ENCODE results near the gene BIRC3. TPM values are rescaled to one million over a fixed set of nuclear protein-coding genes. Genes with fewer than 3 reads are reported as not detected.

Gene BIRC3
- total RNA-seq, 2 experiments from 2014 or later, result 12.9 to 14.5 TPM

DNA sequence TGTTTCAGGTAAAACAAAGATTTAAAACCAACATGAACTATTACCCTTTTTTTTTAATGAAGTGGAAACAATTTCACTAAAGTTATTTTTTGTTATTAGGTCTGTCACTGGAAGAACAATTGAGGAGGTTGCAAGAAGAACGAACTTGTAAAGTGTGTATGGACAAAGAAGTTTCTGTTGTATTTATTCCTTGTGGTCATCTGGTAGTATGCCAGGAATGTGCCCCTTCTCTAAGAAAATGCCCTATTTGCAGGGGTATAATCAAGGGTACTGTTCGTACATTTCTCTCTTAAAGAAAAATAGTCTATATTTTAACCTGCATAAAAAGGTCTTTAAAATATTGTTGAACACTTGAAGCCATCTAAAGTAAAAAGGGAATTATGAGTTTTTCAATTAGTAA is 60.6 kb downstream of the BIRC3 start:
- no peaks in the 10 kb centered on the region for H3K27me3 Mint-ChIP-seq (ENCODE audit: low read depth)
- no peak overlapping the region for H3K4me3 Mint-ChIP-seq
- ATAC-seq, result no peak
- CTCF ChIA-PET, result interaction anchor here (0.9 kb wide), 1 partner anchor 36 kb away, joined by 3 read pairs; no protein-coding TSS in a partner anchor
- H3K27ac Mint-ChIP-seq, result no peak overlapping the region
- POLR2A ChIA-PET, result no interaction called here
- H3K36me3 Mint-ChIP-seq (ENCODE audit: low read depth), result peaks cover 46% of the 10 kb centered on the region
- no peaks in the 10 kb centered on the region for H3K9me3 Mint-ChIP-seq (ENCODE audit: insufficient read depth)
- H3K4me1 Mint-ChIP-seq (ENCODE audit: low read depth), result peaks cover 12% of the 10 kb centered on the region
- DNase-seq, result no peak

DNA sequence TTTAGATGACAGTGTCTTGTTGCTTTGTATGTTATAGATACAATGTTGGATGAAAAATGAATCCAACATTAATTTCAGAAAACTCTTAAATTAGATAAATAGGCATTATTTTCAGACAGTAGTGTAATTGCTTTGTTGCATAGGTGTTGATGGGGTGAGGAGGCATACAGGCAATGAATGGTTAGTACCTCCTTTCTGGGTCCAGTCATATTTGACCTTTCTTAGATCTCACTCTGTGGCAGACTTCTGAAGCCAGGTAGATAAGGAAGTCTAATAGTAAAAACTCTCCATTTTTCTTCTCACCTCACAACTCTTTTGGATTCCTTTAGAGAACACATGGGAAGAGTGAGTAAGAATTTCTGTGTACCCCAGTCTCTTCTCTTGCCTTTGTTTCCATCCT is 61.5 kb downstream of the BIRC3 start:
- CTCF ChIA-PET, result interaction anchor here (0.9 to 1.8 kb wide), 2 partner anchors 12 to 37 kb away, joined by 3 to 8 read pairs; no protein-coding TSS in a partner anchor
- POLR2A ChIA-PET, result no interaction called here
- no peak overlapping the region for H3K27ac Mint-ChIP-seq
- DNase-seq (no peak), ATAC-seq (no peak)
- H3K9me3 Mint-ChIP-seq (ENCODE audit: insufficient read depth), result no peaks in the 10 kb centered on the region
- H3K36me3 Mint-ChIP-seq (ENCODE audit: low read depth), result peaks cover 44% of the 10 kb centered on the region
- H3K4me1 Mint-ChIP-seq (ENCODE audit: low read depth), result peaks cover 10% of the 10 kb centered on the region
- H3K4me3 Mint-ChIP-seq, result no peak overlapping the region
- H3K27me3 Mint-ChIP-seq (ENCODE audit: low read depth), result no peaks in the 10 kb centered on the region

DNA sequence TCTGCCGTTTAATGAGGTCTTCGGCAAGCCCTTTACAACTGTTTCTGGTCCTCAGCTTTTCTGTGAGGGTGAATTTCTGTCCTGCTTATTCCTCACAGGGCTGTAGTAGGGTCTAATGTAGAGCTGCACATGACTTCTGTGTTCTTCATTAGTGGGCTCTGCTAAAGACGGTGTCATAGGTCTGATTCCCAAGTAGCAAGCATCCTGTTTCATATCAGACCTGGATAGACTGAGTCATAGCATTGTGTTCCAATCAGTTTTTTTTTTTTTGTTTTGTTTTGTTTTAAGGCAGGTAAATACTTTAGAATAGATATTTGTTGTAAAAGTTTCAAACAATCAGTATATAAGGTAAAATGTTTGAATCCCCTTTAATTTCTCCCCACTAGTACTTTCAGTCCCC is 65.1 kb downstream of the BIRC3 start:
- H3K27ac Mint-ChIP-seq, result no peak overlapping the region
- H3K9me3 Mint-ChIP-seq (ENCODE audit: insufficient read depth), result no peaks in the 10 kb centered on the region
- H3K36me3 Mint-ChIP-seq (ENCODE audit: low read depth), result peaks cover 51% of the 10 kb centered on the region
- H3K4me3 Mint-ChIP-seq, result no peak overlapping the region
- H3K27me3 Mint-ChIP-seq (ENCODE audit: low read depth), result no peaks in the 10 kb centered on the region
- H3K4me1 Mint-ChIP-seq (ENCODE audit: low read depth), result peaks cover 10% of the 10 kb centered on the region
- CTCF ChIA-PET, result interaction anchor here (1.3 to 3.0 kb wide), 4 partner anchors 8 to 40 kb away, joined by 3 to 18 read pairs (median 4); no protein-coding TSS in a partner anchor
- POLR2A ChIA-PET, result no interaction called here
- ATAC-seq (no peak), DNase-seq (no peak)

DNA sequence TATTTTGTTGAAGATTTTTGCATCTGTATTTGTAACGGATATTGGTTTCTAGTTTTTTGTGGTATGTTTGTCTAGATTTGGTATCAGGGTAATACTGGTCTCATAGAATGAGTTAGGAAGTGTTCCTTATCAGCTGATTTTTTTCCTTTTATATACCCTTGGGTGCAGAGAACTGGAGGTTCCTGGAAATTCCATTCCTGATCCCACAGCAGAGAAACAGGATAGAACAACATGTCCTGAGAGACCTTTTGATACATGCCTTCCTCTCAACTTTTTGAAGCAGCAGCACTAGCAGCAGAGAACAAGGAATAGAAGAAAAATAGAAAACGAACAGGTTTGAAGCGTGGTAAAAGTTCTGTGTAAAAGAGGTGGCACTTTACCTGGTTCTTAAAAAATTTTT is 66.6 kb downstream of the BIRC3 start:
- H3K36me3 Mint-ChIP-seq (ENCODE audit: low read depth), result peaks cover 46% of the 10 kb centered on the region
- ChIA-PET POLR2A (interaction anchor here (1.2 kb wide), 1 partner anchor 10 kb away, joined by 3 read pairs; no protein-coding TSS in a partner anchor), CTCF (interaction anchor here (1.9 kb wide), 1 partner anchor 8 kb away, joined by 6 read pairs; no protein-coding TSS in a partner anchor)
- peaks cover 10% of the 10 kb centered on the region for H3K4me1 Mint-ChIP-seq (ENCODE audit: low read depth)
- H3K27me3 Mint-ChIP-seq (ENCODE audit: low read depth), result no peaks in the 10 kb centered on the region
- no peak overlapping the region for H3K4me3 Mint-ChIP-seq
- ATAC-seq, result no peak
- no peaks in the 10 kb centered on the region for H3K9me3 Mint-ChIP-seq (ENCODE audit: insufficient read depth)
- no peak overlapping the region for H3K27ac Mint-ChIP-seq
- no peak for DNase-seq

DNA sequence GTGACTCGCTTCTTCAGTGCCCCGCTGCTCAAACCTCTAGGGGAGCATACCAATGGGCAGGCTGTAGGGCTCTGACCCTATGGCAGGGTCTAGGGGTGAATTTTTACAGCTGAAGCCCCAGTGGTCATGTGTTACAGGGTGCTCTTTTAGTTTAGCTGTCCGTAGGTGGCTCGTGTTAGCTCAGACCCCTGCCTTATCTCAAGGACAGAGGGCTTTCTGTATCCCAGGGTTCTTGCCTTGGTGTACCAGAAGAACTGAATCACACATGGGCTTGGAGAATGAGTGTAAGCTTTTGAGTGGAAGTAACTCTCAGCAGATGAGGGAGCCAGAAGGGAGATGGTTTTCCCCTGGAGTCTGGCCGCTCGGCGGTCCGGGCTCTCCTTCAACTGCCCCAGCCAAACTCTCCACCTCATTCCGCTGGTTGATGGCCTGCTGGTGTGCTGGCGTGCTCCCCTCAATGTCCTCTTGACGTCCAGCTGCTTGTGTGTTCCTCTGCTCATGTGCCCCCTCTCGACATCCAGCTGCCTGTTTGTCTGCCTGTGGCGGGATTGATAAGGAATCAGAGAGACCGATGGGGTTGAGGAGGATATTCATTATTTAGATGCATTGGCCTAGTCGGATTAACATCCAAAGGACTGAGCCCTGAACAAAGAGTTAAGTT is 67.3 kb downstream of the BIRC3 start:
- ATAC-seq (no peak), DNase-seq (no peak)
- POLR2A ChIA-PET, result interaction anchor here (1.2 kb wide), 1 partner anchor 9 kb away, joined by 3 read pairs; no protein-coding TSS in a partner anchor
- H3K4me3 Mint-ChIP-seq, result no peak overlapping the region
- peaks cover 47% of the 10 kb centered on the region for H3K36me3 Mint-ChIP-seq (ENCODE audit: low read depth)
- no peak overlapping the region for H3K27ac Mint-ChIP-seq
- peaks cover 13% of the 10 kb centered on the region for H3K4me1 Mint-ChIP-seq (ENCODE audit: low read depth)
- no peaks in the 10 kb centered on the region for H3K27me3 Mint-ChIP-seq (ENCODE audit: low read depth)
- no peaks in the 10 kb centered on the region for H3K9me3 Mint-ChIP-seq (ENCODE audit: insufficient read depth)
- CTCF ChIA-PET, result interaction anchor here (0.6 to 1.9 kb wide), 2 partner anchors 9 to 31 kb away, joined by 3 to 6 read pairs; no protein-coding TSS in a partner anchor

DNA sequence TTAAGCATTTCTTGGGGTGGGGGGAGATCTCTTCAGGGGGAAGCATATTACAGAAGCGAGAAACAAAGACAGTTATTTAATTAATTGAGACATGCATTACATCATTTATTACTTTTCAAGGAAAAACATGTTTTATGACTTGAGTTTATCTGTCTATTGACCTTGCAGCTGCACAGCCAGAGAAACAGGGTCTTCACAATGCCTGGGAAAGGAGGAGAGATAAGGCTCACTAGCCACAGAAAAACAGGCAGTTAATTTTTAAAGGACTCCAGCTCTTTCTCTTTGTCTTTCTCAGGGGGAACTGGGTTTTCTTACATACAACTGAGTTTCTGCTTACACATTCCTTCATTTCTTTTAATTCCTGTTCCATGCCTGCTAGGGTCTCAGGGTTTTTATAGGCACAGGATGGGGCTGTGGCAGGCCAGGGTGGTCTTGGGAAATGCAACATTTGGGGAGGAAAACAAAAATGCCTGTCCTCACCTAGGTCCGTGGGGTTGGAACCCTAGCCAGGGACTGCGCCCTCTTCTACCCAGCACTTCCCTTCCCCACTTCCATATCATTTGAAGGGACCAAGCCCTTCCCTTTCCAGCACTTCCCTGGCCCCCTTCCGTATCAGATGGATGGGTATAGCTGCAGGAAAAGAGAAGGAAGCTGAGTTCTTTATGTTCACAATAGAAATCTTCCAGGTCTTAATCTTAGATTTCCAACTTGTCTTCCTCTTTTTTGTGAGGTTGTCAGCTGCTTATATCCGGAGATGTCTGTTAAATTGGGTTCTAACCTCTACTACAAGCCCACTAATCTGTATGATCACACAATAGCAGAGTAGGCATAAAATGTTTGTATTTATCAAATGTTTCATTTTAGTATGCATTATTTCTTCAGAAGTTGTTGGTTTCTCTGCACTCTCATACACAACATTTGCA is 68.1 kb downstream of the BIRC3 start:
- H3K27ac Mint-ChIP-seq, result no peak overlapping the region
- ATAC-seq, result no peak
- ChIA-PET POLR2A (interaction anchor here (1.2 kb wide), 1 partner anchor 8 kb away, joined by 3 read pairs; no protein-coding TSS in a partner anchor), CTCF (interaction anchor here (0.6 to 1.0 kb wide), 2 partner anchors 32 to 43 kb away, joined by 3 to 4 read pairs; no protein-coding TSS in a partner anchor)
- DNase-seq, result no peak
- no peaks in the 10 kb centered on the region for H3K27me3 Mint-ChIP-seq (ENCODE audit: low read depth)
- H3K36me3 Mint-ChIP-seq (ENCODE audit: low read depth), result peaks cover 43% of the 10 kb centered on the region
- H3K9me3 Mint-ChIP-seq (ENCODE audit: insufficient read depth), result no peaks in the 10 kb centered on the region
- H3K4me3 Mint-ChIP-seq, result no peak overlapping the region
- peaks cover 14% of the 10 kb centered on the region for H3K4me1 Mint-ChIP-seq (ENCODE audit: low read depth)

DNA sequence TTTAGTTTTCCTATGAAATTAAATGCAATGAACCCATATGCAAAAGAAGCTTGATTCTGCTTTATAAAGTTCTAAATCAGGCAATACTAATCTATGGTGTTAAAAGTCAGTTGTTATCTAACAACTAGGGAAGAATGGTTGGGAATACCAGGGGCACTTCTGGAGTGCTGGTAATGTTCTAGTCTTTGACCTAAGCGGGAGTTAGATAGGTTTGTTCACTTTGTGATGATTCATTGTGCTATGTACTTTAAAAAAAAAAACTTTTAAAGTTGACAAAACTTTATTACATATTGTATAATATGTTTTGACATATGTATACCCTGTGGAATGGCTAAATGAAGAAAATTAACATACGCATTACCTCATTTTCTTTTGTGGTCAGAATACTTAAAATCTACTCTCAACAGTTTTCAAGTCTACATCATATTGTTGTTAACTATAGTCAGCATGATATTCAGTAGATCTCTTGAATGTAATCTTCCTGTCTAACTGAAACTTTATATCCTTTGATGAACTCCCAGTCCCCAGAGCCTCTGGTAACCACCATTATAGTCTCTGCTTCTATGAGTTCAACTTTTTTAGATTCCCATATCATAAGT is 69.0 kb downstream of the BIRC3 start:
- H3K4me3 Mint-ChIP-seq, result no peak overlapping the region
- CTCF ChIA-PET, result interaction anchor here (1.0 kb wide), 1 partner anchor 44 kb away, joined by 4 read pairs; no protein-coding TSS in a partner anchor
- H3K9me3 Mint-ChIP-seq (ENCODE audit: insufficient read depth), result no peaks in the 10 kb centered on the region
- H3K36me3 Mint-ChIP-seq (ENCODE audit: low read depth), result peaks cover 38% of the 10 kb centered on the region
- H3K27ac Mint-ChIP-seq, result no peak overlapping the region
- H3K4me1 Mint-ChIP-seq (ENCODE audit: low read depth), result peaks cover 18% of the 10 kb centered on the region
- POLR2A ChIA-PET, result no interaction called here
- no peaks in the 10 kb centered on the region for H3K27me3 Mint-ChIP-seq (ENCODE audit: low read depth)
- ATAC-seq (no peak), DNase-seq (no peak)

DNA sequence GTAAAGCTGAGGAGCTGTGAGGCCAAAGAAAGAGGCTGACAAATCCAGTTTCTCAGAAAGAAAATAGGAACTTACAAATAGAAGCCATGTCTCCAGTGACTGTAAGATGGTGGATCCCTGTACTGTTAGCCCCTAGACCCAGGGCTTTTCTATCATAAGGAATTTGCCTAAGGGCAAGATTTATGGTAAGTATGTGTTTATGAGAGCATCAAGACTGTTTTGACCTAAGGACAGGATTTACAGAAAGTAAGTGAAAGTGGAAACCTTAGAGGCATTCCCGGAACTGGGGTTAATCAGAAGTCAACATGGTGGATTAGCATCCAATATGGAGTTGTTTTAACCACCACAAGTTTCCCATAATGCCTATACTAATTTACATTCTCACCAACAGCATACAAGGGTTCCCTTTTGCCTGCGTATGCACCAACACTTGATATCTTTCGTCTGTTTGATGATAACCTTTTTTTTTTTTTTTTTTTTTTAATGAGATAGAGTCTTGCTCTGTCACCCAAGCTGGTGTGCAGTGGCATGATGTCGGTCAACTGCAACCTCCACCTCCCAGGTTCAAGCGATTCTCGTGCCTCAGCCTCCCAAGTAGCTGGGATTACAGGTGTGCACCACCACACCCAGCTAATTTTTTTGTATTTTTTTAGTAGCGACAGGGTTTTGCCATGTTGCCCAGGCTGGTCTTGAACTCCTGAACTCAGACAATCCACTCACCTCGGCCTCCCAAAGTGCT is 69.9 kb downstream of the BIRC3 start:
- CTCF ChIA-PET, result no interaction called here
- Mint-ChIP-seq H3K4me1 (ENCODE audit: low read depth) (peaks cover 18% of the 10 kb centered on the region), H3K4me3 (no peak overlapping the region), H3K27ac (no peak overlapping the region), H3K9me3 (ENCODE audit: insufficient read depth) (no peaks in the 10 kb centered on the region), H3K36me3 (ENCODE audit: low read depth) (peaks cover 38% of the 10 kb centered on the region), H3K27me3 (ENCODE audit: low read depth) (no peaks in the 10 kb centered on the region)
- POLR2A ChIA-PET, result interaction anchor here (1.2 kb wide), 1 partner anchor 102 kb away, joined by 3 read pairs; no protein-coding TSS in a partner anchor
- DNase-seq (no peak), ATAC-seq (no peak)

Other genes with a start within 250 kb of the BIRC3 start
- gene YAP1, start 207.0 kb upstream of the BIRC3 start, total RNA-seq, result not detected
- gene BIRC2, start 29.7 kb downstream of the BIRC3 start, total RNA-seq, result 10 to 100 TPM; 28.3 to 30.4 TPM
- 100 to 1,000 TPM; 434 to 461 TPM for gene TMEM123, start 135.3 kb downstream of the BIRC3 start, total RNA-seq
- gene MMP7, start 213.3 kb downstream of the BIRC3 start, total RNA-seq, result not detected

All from activated CD8-positive, alpha-beta T cell treated with anti-CD3 and anti-CD28 coated beads, Interleukin-2, amount 10 ng/mL, durations not matched to agents 7 days and 5 days (primary cell).